GM23248 (cell line): ENCODE measurements around the gene PODXL2.

ENCODE experiments used
- EZH2 ChIP-seq: fragments of 200-600 bp; sonication (generic); IDR thresholded peaks from 2 replicates; pipeline ENCODE4 v1.6.1; 2018; ENCODE audit warnings: antibody characterized with exemption, mild to moderate bottlenecking; ENCODE audit not compliant: insufficient read depth, poor library complexity, severe bottlenecking
- EZH2phosphoT487 ChIP-seq: fragments of 200-600 bp; sonication (generic); IDR thresholded peaks from 2 replicates; pipeline ENCODE4 v1.6.1; 2018; ENCODE audit warnings: antibody characterized with exemption, moderate library complexity, mild to moderate bottlenecking, low read depth; ENCODE audit not compliant: insufficient read depth

DNA sequence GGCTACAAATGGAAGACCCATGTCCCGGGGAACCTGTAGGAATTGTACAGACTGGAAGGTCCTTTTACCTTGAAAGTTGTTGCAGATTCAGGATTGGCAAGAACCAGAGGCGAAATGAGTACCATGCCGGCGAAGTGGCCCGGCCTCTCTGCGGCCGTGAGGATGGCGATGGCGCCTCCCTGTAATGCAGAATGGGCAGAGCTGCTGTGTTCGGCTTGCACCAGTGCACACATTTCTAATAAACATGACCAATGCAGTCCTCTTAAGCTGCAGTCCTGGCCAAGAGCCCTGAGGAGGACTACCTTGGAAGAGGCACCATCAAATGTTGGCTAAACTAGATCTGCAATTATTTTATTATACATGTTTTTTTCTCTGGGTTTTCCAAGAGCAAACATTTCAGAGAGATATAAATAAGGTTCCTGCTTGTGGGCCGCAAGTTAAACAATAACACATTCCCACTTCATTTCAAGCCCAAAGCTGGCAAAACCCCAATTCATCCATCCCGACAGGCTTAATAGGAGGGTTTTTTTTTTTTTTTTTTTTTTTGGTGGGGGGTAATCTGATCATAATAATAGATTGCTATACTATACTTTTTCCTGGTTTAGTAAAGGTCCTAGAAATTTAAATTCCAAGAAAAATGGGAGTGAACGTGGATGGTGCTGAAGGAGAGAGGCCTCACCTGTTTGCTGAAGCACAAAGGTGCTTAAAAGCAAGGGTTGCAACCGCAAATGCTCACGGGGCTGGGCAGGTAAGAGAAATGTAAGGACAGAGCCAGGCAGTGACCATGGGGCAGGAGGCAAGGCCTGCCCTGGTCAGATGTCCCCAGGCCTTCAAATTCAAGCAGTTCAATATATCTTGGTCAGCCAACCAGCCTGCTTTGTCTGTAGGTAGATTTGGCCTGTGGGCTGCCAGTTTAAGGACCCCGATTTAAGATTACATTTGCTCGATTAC, 92.3 kb downstream of the PODXL2 start:
- TF ChIP-seq EZH2, result no peak
- TF ChIP-seq EZH2phosphoT487, result no peak
